Hematopoietic multipotent progenitor cell treated with erythropoietin and hydrocortisone succinate and interleukin-3 and kit ligand, for 15 days (in vitro differentiated cells): ENCODE results near the gene AADAT.
"Not testable (repeated sequence)": the region's sequence is repeated elsewhere in the genome, so short reads cannot be mapped to it uniquely, and the experiment has no call there.

Experiments used
- DNase-seq: peaks from one replicate; pipeline ENCODE4 v3.0.0-alpha.2; 2015; ENCODE audit warnings: low spot score

The AADAT gene

GRCh38 chr4:170089274-170089667, 485 bp downstream of the AADAT start:
- DNase-seq: no peak

- DNase-seq: no peak
These were observed 1.0 kb downstream of the AADAT start for GRCh38 chr4:170088716-170089115.

- DNase-seq: no peak
These were observed 2.5 kb downstream of the AADAT start for GRCh38 chr4:170087163-170087700.

GRCh38 chr4:170083541-170083940, 6.2 kb downstream of the AADAT start:
- DNase-seq: no peak

GRCh38 chr4:170080496-170080895, 9.3 kb downstream of the AADAT start:
- no peak for DNase-seq

GRCh38 chr4:170079981-170080380, 9.8 kb downstream of the AADAT start:
- DNase-seq: no peak

- DNase-seq: no peak
These were observed 18.6 kb downstream of the AADAT start for GRCh38 chr4:170071196-170071595.

- no peak for DNase-seq
These were observed 21.2 kb downstream of the AADAT start for GRCh38 chr4:170068438-170069128.

- DNase-seq: no peak
These were observed 30.3 kb downstream of the AADAT start for GRCh38 chr4:170059421-170059820.

GRCh38 chr4:170058826-170059225, 30.9 kb downstream of the AADAT start:
- DNase-seq: no peak

- no peak for DNase-seq
These were observed 31.9 kb downstream of the AADAT start for GRCh38 chr4:170057866-170058265.

GRCh38 chr4:170052919-170053318, 36.8 kb downstream of the AADAT start:
- no peak for DNase-seq

- DNase-seq: no peak
These were observed 38.4 kb downstream of the AADAT start for GRCh38 chr4:170051402-170051801.

GRCh38 chr4:170049766-170050165, 40.0 kb downstream of the AADAT start:
- DNase-seq: no peak

- peak; percentile 79 for DNase-seq
These were observed 41.9 kb downstream of the AADAT start for GRCh38 chr4:170047771-170048354.

GRCh38 chr4:170046156-170046555, 43.6 kb downstream of the AADAT start:
- DNase-seq: not testable (repeated sequence)

- DNase-seq: no peak
These were observed 49.6 kb downstream of the AADAT start for GRCh38 chr4:170040031-170040680.

- no peak for DNase-seq
These were observed 51.0 kb downstream of the AADAT start for GRCh38 chr4:170038769-170039168.

GRCh38 chr4:170038232-170038631, 51.5 kb downstream of the AADAT start:
- no peak for DNase-seq

GRCh38 chr4:170037481-170037880, 52.3 kb downstream of the AADAT start:
- DNase-seq: no peak

GRCh38 chr4:170035845-170036244, 53.9 kb downstream of the AADAT start:
- no peak for DNase-seq

GRCh38 chr4:170035231-170035630, 54.5 kb downstream of the AADAT start:
- DNase-seq: no peak

GRCh38 chr4:170033999-170034398, 55.8 kb downstream of the AADAT start:
- no peak for DNase-seq
